Astrocyte of the spinal cord (primary cell): ENCODE measurements around the gene LRGUK.
A peak's percentile ranks its signal among the peaks of the same experiment; 100 is the strongest.

Experiments
- DNase-seq: peaks from one replicate; pipeline ENCODE4 v3.0.0; 2011; ENCODE audit warnings: low read depth, low spot score
- H3K4me3 ChIP-seq: 2 replicates; pipeline ENCODE4 v1.5.1; 2011; ENCODE audit warnings: low read depth, mild to moderate bottlenecking, low read length, moderate library complexity
- in situ Hi-C: cut with HindIII; loops from 2 replicates; pipeline ENCODE4 v1.10.0; 2017; ENCODE audit warnings: low sequenced_read_pairs
- TF ChIP-seq, protein P1 (sequence below): IDR thresholded peaks from 2 replicates; pipeline ENCODE4 v1.5.1; 2012; ENCODE audit warnings: low read depth, mild to moderate bottlenecking, low read length, inconsistent platforms

Gene LRGUK

DNA sequence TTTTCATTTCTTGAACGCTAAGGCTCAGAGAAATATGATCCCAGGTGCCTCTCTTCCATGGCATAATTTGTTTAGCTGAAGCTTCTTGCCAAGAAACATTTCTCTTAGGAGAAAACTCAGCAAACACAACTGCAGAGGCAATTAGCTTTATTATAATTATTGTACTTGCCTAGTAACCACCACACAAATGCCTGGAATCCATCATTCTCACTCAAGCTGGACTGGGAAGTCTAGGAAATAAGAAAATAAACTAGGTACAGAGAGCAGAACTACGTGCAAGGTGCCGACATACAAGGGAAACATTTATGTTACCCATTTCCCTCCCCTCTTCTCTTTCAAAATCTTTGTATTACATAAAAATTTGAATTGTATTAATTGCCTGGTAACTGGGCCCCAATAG lies 174.5 kb downstream of the LRGUK start:
- in situ Hi-C loops, result no loop called here
- H3K4me3 ChIP-seq, result no peak overlapping the region
- TF ChIP-seq, protein P1, sequence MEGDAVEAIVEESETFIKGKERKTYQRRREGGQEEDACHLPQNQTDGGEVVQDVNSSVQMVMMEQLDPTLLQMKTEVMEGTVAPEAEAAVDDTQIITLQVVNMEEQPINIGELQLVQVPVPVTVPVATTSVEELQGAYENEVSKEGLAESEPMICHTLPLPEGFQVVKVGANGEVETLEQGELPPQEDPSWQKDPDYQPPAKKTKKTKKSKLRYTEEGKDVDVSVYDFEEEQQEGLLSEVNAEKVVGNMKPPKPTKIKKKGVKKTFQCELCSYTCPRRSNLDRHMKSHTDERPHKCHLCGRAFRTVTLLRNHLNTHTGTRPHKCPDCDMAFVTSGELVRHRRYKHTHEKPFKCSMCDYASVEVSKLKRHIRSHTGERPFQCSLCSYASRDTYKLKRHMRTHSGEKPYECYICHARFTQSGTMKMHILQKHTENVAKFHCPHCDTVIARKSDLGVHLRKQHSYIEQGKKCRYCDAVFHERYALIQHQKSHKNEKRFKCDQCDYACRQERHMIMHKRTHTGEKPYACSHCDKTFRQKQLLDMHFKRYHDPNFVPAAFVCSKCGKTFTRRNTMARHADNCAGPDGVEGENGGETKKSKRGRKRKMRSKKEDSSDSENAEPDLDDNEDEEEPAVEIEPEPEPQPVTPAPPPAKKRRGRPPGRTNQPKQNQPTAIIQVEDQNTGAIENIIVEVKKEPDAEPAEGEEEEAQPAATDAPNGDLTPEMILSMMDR, result no peak
- no peak for DNase-seq

DNA sequence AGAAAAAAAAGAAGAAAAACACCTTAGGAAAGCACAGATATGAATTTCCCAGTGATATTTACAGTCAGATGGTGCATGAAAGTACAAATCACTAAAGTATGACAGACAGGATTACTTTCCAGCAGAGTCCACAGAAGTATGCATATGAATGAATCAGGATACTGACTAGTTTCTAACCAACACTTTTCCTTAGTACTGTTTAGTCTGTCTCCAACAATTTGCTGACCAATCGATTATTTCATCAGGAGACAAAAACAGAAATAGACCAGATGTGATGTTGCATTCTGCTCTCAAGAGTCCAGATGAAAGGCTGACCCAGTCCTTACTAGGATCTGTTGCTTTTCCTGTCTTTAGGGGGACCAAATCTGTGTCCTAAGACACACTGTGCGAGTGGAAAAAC lies 175.0 kb downstream of the LRGUK start:
- in situ Hi-C loops, result no loop called here
- TF ChIP-seq, protein P1, result no peak
- no peak for DNase-seq
- H3K4me3 ChIP-seq, result no peak overlapping the region

DNA sequence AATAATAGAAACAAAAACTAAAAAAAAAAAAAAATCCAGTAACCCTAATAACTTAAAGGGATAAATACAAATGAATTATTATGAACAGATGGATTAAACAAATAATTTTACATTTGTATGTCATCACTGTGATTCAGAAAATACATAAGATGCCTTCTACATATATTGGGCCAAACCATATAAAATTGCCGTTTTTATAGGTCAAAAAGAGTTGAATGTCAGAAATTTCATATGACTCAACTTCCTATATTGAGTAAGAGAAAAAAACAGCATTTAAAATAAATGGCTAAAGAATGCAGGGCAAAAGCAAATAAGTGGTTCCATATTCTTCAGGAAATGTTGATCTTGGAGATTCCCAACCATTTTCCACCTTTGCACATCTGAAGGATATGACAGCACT lies 180.2 kb downstream of the LRGUK start:
- in situ Hi-C loops, result no loop called here
- TF ChIP-seq, protein P1, result no peak
- DNase-seq, result peak; percentile 44
- no peak overlapping the region for H3K4me3 ChIP-seq

DNA sequence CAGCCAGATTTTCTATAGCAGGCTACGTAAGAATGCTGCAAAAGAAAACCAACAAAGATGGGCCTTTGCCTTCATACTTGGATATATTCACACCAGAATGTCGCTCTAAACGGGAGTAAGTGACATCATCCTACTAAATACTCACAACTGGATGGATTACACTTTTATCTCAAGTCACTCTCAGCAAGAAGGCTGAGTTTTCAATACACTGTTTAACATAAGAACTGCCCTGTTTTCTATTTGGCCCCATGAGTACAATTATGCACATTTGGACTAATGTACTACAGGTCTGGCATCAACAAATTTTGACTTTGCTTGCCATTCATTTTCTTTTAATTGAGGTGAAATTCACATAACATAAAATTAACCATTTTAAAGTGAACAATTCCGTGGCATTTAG lies 181.4 kb downstream of the LRGUK start:
- TF ChIP-seq, protein P1, result no peak
- H3K4me3 ChIP-seq, result no peak overlapping the region
- DNase-seq, result no peak
- in situ Hi-C loops, result no loop called here

DNA sequence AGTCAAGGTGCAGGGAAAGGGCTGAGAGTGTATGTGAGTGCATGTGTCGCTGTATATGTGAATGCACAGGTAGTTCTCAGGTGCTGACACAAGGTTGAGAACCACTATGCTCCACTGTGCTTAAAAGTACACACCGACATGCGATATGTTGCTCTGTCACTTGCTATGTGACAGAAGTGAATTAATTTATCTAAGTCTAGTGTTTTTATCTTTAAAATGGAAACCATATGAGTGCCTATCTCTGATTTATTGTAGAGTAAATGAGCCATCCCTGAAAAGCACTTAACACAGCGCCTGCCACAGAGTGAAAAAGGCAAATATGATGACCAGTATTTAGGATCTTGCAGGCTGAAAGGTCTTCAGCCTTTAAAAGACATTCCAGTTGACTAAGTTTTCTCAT lies 184.7 kb downstream of the LRGUK start:
- TF ChIP-seq, protein P1, result no peak
- in situ Hi-C loops, result no loop called here
- H3K4me3 ChIP-seq, result no peak overlapping the region
- DNase-seq, result no peak

DNA sequence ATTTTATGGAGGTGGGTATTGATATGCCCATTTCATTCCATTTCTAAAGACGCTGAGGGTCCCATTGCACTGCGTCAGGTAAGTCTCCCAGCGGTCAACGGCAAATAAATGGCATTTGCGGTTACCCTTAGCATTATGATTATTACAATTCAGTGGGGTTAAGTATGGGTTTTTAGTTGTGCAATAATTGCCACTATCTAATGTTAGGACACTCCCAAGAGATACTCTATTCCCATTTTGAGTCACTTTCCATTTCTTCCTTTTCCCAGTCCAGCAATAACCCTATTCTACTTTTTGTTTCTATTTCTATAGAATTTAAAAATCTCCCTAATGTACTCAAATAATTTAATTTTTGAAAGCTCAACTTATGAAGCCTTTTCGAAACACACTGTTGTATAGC lies 185.6 kb downstream of the LRGUK start:
- TF ChIP-seq, protein P1, result no peak
- H3K4me3 ChIP-seq, result no peak overlapping the region
- DNase-seq, result no peak
- in situ Hi-C loops, result no loop called here

DNA sequence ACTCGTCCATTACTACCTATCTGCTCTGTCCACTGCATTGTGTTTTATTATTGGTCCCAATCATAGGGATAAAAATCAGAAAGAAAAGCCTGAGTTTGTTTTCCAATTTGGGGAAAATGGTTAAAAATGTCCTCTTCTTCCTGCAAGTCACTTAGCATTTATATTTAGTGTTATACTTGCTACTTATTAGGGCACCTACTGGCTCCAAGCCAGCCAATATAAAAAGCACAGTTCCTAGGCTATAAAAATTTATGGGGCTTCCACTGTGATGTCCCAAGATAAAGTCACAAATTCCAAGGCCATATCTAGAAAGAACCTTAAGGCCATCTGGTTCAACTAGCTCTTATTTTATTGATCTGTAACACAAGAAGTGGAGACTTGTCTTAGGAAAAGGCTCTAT lies 186.4 kb downstream of the LRGUK start:
- DNase-seq, result no peak
- H3K4me3 ChIP-seq, result no peak overlapping the region
- in situ Hi-C loops, result no loop called here
- TF ChIP-seq, protein P1, result no peak
